HG02610 (cell line): ENCODE data around the gene RFNG.

Source experiments
- ATAC-seq: cut with Tn5 transposase; IDR thresholded peaks from one replicate; pipeline ENCODE4 v1.9.1; 2021; ENCODE audit warnings: mild to moderate bottlenecking, moderate library complexity; ENCODE audit not compliant: unreplicated experiment

The RFNG gene

GRCh38 chr17:82059272-82060000 is 7.8 kb upstream of the RFNG start:
- no peak for ATAC-seq

- ATAC-seq = no peak
These were observed 7.2 kb upstream of the RFNG start for GRCh38 chr17:82058855-82059249.

GRCh38 chr17:82058230-82058854 is 6.7 kb upstream of the RFNG start:
- ATAC-seq = no peak

DNA sequence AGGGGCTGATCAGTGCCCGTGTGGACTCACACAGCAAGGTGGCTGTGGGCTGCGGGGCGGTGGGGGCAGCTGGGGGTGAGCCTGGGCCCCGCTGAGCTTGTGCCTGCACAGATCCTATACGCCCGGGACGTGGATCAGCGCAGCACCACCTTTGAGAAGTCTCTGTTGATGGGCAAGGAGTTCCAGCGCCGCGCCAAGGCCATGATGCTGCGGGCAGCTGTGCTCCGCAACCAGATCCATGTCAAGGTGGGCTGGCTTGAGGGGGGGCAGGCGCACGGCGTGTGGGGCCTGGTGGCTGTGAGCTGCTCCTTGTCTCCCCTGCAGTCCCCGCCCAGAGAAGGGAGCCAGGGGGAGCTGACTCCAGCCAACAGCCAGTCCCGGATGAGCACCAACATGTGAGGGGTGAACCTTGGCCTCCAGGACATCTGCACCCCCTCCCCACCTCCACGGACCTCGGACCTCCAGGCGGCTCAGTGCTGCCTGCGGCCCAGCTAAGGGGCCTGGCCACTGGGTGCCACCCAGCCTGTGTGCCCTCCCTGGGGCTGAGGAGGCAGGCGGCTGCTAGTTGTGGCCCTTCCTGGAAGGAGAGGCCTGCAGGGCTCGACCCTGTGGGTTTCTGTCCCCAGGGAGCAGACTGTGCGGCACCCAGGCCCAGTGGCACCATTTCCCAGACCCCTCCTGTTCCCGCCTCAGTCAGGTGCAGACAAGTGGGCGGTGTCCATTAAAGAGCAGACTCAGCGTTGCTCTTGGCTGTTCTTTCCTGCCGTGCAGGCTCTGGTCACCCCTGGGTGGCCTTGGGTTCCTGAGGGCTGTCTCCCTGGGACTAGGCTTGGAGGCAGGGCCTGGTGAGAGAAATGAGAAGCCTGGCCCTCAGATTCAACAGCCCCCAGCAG is 5.4 kb upstream of the RFNG start:
- no peak for ATAC-seq

DNA sequence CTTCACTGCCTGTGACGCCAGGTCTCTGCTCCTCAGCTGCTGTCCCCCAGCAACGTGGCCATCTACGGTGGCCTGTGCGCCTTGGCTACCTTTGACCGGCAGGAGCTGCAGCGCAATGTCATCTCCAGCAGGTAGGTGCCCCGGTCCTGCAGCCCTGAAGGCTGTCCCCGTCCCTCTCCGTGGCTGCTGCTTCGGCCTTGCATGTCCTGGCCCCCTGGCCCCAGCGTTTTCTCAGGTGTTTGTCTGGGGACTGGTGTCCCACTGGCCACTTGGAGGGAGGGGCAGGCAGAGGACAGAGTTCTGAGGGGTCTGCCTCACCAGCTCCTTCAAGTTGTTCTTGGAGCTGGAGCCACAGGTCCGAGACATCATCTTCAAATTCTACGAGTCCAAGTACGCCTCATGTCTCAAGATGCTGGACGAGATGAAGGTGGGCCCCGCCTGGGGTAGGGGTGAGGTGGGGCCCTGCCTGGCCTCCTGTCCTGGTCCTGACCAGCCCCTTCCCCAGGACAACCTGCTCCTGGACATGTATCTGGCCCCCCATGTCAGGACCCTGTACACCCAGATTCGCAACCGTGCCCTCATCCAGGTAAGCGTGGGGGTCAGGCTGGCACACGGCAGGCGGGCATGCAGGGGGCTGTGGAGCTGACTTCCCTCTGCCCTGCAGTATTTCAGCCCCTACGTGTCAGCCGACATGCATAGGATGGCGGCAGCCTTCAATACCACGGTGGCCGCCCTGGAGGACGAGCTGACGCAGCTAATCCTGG is 4.5 kb upstream of the RFNG start:
- ATAC-seq = no peak

DNA sequence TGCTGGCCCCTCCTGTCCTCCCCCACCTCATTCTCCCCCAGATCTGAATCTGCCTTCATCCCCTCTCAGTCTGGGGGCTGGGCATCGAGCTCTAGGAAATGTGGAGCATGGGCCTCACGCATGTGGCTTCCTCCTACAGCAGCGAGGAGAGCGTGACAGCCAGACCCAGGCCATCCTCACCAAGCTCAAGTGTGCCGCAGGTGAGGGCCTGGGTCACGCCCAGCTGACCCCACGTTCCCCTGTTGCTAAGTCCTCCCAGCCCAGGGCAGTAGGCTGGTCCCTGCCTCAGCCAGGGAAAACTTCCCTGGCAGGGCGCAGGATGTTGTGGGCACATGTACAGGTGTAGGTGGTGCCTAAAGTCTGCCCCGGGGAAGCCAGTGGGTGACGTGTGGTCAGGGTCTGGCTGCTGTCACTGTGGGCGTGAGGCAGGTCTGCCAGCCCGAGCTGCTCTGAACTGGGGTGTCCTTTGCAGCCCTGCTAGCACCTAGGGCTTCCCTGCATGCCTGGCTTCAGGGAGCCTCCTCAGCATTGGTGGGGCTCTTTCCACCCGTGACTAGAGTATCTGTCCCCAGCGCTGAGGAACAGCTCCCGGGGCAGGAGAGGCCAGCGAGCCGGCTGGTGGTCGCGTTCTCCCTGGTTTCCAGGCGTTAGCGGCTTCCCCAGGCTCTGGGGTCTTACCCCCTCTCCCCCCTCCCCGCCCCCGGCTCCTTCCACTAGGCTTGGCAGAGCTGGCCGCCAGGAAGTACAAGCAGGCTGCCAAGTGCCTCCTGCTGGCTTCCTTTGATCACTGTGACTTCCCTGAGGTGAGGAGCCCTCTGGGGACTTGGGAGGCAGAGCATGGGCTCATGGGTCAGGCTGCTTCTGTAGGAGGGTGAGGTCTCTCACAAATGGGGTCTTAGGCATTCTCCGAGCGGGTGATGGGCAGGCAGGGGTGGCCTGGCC is 3.7 kb upstream of the RFNG start:
- ATAC-seq = no peak

- no peak for ATAC-seq
These were observed 2.9 kb upstream of the RFNG start for GRCh38 chr17:82054351-82055022.

DNA sequence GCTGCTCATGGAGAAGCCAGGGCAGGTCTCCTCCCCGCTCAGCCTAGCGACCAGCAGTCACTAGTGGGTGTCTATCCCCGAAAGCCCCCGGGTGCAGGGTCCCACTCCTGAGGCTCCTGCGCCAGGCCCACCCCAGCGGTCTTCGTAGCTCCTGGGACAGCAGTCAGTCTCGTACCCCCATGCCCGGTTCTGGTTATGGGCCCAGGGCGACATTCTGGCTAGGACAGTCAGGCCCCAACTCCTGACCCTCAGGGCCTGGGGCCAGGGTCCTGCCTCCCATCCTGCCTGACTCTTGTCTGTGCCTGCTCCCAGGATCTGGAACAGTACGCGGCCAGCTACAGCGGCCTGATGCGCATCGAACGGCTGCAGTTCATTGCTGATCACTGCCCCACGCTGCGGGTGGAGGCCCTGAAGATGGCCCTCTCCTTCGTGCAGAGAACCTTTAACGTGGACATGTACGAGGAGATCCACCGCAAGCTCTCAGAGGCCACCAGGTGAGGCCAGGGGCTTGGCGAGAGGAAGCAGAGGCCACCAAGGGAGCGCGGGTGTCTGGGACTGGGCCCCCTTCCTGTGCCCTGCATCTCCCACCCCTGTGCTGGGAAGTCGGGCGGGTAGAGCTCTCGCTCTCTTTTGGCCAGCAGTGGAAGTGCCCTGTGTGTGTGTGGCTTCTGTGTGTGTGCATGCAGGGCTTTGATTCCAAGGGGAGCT is 2.1 kb upstream of the RFNG start:
- no peak for ATAC-seq

DNA sequence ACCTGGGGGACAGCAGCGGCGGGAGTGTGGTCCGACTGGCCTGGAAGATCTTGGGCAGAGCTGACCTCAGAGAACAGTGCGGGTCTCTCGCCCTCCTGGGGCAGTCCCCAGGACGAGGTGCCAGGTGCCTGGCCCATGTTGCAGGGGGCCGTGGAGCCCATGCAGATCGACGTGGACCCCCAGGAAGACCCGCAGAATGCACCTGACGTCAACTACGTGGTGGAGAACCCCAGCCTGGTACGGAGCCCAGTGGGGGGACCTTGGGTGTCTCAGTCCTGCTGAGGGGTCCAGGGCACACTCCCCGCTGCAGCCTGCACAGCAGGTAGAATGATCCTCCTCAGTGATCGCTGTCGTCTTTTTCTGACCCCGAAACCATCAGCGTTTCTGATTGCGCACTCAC is 1.5 kb upstream of the RFNG start:
- no peak for ATAC-seq

GRCh38 chr17:82052638-82053059 is 1.0 kb upstream of the RFNG start:
- ATAC-seq = no peak

DNA sequence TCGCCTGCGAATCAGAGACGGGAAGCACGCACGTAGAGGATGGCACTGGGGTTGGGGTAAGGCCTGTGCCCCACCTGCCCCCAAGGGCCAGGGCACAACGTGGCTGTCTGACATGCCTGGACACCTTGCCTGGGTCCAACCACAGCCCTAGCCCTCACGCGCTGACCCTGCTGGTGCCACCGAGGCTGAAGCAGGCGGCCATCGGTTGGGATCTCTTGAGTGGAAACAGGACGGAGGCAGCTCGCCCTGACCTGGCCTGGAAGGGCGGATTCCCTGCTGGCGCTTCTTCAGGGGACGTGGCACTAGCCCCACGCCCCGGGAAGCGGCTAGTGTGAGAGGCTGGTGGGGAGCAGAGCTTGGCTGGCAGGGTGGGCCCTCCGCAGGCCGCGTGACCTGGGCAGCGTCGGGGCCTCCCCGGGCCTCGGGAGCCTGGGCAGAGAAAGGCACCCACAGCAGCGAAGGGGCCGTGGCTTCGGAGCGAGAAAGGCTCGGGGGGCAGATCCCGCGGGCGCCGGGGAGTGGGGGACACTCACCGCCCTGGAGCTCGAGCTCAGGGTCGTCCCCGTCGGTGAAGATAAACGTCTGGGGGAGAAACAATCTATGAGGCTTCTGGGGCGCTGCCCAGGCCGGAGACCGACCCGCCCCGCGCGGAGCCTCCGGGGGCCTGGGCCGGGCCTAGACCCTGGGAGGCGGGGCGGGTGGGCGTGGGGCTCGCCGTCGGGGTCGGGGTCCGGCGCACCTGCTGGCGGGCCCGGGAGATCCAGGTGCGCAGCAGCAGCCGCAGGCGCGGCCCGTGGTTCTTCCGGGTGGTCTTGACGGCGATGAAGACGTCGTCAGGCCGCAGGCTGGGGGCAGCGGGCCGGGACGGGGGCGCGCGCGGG is 610 bp downstream of the RFNG start:
- no peak for ATAC-seq

DNA sequence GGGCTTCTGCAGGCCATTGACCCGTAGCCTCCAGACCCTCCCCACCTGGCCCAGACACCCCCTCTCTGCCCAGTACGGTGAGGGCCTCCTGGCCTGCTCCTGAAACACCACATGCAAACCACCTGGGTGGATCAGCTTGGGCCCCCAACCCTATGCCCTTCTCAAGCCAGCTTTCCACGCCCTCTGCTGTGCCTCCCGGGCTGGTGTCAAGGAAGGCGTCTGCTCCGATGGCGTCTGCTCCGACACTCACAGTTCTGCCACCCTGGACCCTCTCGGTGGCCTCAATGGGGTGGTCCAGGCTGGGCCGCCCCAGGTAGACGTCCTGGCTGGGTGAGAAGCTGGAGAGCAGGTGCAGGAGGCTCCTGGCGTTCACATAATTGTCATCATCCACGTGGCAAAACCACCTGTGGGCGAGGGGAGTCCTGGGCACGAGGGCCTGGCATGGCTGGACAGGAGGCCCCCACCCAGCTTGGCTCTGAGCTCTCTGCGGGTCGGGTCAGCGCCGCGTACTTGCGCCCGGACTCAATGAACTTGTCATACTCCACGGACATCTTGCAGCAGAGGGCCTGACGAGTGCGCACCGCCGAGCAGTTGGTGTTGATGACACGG is 1.4 kb downstream of the RFNG start:
- no peak for ATAC-seq

- no peak for ATAC-seq
These were observed 2.1 kb downstream of the RFNG start for GRCh38 chr17:82049521-82049971.

- no peak for ATAC-seq
These were observed 2.5 kb downstream of the RFNG start for GRCh38 chr17:82049106-82049505.

DNA sequence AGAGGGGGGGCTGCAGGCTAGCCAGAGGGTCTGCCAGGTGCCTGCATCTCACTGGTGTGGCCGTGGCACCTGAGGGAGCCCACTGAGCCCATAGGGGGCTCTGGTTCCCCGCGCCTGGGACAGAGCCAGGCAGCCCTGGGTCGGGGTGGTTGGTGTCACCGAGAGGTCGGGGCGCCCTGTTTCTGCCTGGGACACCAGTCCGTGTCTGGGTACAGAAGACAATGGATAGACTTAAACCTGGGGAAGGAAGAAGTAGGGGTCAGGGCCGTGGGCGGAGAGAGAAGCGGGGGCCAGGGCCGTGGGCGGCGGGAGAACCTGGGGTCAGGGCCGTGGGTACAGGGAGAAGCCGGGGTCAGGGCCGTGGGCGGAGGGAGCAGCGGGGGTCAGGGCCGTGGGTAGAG is 3.0 kb downstream of the RFNG start:
- ATAC-seq = no peak

DNA sequence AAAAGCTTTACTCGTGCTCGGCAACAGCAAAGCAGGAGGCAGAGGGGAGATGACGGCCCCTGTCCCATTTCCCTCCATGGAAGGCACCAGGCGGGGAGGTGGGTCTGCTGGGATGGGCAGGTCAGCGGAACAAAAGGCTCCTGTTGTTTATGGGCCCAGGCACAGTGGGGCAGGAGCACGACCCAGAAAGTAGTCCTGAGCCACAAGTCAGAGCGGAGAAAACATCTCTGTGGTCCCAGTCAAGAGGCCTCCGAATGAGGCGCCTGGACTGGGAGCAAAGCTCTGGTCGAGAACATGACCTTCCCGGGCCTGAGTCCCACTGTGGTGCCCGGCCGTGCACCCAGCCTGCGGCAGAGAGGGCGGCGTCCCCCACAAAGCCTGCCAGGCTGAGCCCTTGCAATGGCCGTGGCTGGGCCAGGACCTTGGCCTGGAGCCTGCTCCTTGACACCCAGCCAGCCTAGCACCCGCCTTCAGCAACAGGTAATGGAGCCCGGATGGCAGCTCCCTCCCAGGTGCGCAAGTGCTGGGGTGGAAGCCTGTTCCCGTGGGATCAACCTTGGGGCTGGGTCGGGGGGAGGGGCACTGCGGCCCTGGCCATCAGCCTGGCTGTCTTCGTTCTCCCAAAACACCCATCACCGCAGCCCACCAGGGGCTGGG is 3.6 kb downstream of the RFNG start:
- no peak for ATAC-seq

DNA sequence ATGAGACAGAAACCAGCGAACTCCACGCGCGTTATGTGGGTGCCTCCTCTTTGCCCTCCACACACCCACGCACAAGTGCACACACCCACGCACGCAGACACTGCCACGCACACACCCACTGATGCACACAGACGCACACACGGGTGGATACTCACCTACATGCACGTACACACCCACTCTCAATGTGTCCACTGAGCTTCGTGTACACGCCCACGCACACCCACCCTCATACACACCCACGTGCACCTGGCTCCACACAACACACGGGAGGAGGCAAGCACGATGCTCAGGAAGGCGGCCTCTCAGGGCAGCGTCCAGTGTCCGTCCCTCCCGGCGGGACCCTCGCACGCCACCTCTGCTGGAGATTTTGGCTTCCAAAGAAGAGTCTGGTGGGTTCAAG is 4.2 kb downstream of the RFNG start:
- ATAC-seq = no peak
